Hepatocyte (in vitro differentiated cells): ENCODE results near the gene PARVG.

Experiments
- CTCF ChIP-seq: fragments of 200-600 bp; sonication (generic); IDR thresholded peaks from 2 replicates; pipeline ENCODE4 v1.5.1; 2016; ENCODE audit warnings: antibody characterized with exemption, mild to moderate bottlenecking; ENCODE audit not compliant: poor library complexity
- EZH2 ChIP-seq: fragments of 200-600 bp; sonication (generic); IDR thresholded peaks from 2 replicates; pipeline ENCODE4 v1.6.1; 2016; ENCODE audit warnings: antibody characterized with exemption, mild to moderate bottlenecking, borderline replicate concordance
- EZH2phosphoT487 ChIP-seq: fragments of 200-600 bp; sonication (generic); IDR thresholded peaks from one replicate; pipeline ENCODE4 v1.6.1; 2018; ENCODE audit warnings: antibody characterized with exemption, mild to moderate bottlenecking, low read depth, moderate library complexity; ENCODE audit not compliant: unreplicated experiment, severe bottlenecking

DNA sequence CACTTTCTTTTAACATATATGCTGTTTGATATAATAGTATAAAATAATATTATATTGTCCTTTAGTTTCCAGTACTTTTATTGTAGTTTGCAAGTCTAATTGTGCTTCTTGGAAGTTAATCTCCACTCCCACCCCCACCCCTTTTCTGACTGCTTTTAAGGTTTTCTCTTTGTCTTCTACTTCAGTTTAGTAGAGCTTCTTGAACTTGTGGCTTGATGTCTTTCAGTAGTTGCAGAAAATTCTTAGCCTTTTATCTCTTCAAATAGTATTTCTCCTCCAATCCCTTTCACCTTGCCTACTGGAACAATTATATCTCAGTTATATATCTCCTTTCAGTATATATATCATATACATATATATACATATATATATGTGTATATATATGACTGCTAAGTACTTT, 56.6 kb downstream of the PARVG start:
- TF ChIP-seq CTCF (no peak), EZH2 (no peak), EZH2phosphoT487 (no peak)
